ENCODE measurements around the gene DPYSL5. TPM values are rescaled to one million over a fixed set of nuclear protein-coding genes. Genes with fewer than 3 reads are reported as not detected.

DPYSL5 gene
- polyA plus RNA-seq, 3 donors = 0.01 to 0.06 TPM; not detected in 1

GRCh38 chr2:26940001-26940400, 92.1 kb downstream of the DPYSL5 start:
- H3K27ac ChIP-seq (ENCODE audit: low read depth, low read length) = no peak overlapping the region
- WGBS, 3 donors = 90 to 93% (median 90%) methylated on average over 9 of the region's 9 CpGs

- H3K27ac ChIP-seq (ENCODE audit: low read depth, low read length) = no peak overlapping the region
- WGBS, 3 donors = 74 to 88% (median 83%) methylated on average over 3 of the region's 3 CpGs
These were observed 93.6 kb downstream of the DPYSL5 start for GRCh38 chr2:26941486-26941885.

- 26 to 33% (median 28%) methylated on average over 28 of the region's 28 CpGs for WGBS, 3 donors
- no peak overlapping the region for H3K27ac ChIP-seq (ENCODE audit: low read depth, low read length)
These were observed 94.8 kb downstream of the DPYSL5 start for GRCh38 chr2:26942543-26943295.

GRCh38 chr2:26945991-26946750, 98.2 kb downstream of the DPYSL5 start:
- H3K27ac ChIP-seq (ENCODE audit: low read depth, low read length) = no peak overlapping the region
- WGBS, 3 donors = 87 to 89% (median 89%) methylated on average over 11 to 12 of the region's 12 CpGs

- no peak overlapping the region for H3K27ac ChIP-seq (ENCODE audit: low read depth, low read length)
- 54 to 65% (median 58%) methylated on average over 34 of the region's 34 CpGs for WGBS, 3 donors
These were observed 99.2 kb downstream of the DPYSL5 start for GRCh38 chr2:26946841-26947784.

- H3K27ac ChIP-seq (ENCODE audit: low read depth, low read length) = no peak overlapping the region
- WGBS, 3 donors = 85 to 96% (median 85%) methylated on average over 3 of the region's 3 CpGs
These were observed 100.9 kb downstream of the DPYSL5 start for GRCh38 chr2:26948800-26949199.

- WGBS, 3 donors = 75 to 80% (median 75%) methylated on average over 5 of the region's 5 CpGs
These were observed 102.3 kb downstream of the DPYSL5 start for GRCh38 chr2:26950246-26950645.

GRCh38 chr2:26951236-26951635, 103.3 kb downstream of the DPYSL5 start:
- no peak overlapping the region for H3K27ac ChIP-seq (ENCODE audit: low read depth, low read length)
- 73 to 85% (median 73%) methylated on average over 3 of the region's 3 CpGs for WGBS, 3 donors

More at GRCh38 chr2:26950246-26950645, 102.3 kb downstream of the DPYSL5 start:
- no peak overlapping the region for H3K27ac ChIP-seq (ENCODE audit: low read depth, low read length)

- no peak overlapping the region for H3K27ac ChIP-seq (ENCODE audit: low read depth, low read length)
- WGBS, 3 donors = 68 to 73% (median 72%) methylated on average over 4 of the region's 4 CpGs
These were observed 104.4 kb downstream of the DPYSL5 start for GRCh38 chr2:26952374-26952773.

- no peak overlapping the region for H3K27ac ChIP-seq (ENCODE audit: low read depth, low read length)
- WGBS, 3 donors = 91 to 93% (median 92%) methylated on average over 4 of the region's 4 CpGs
These were observed 106.2 kb downstream of the DPYSL5 start for GRCh38 chr2:26954135-26954534.

GRCh38 chr2:26957041-26957440, 109.1 kb downstream of the DPYSL5 start:
- H3K27ac ChIP-seq (ENCODE audit: low read depth, low read length) = no peak overlapping the region
- WGBS, 3 donors = 57 to 69% (median 68%) methylated on average over 3 of the region's 3 CpGs

- WGBS, 3 donors = 71 to 79% (median 71%) methylated on average over 3 of the region's 3 CpGs
- H3K27ac ChIP-seq (ENCODE audit: low read depth, low read length) = no peak overlapping the region
These were observed 109.6 kb downstream of the DPYSL5 start for GRCh38 chr2:26957534-26957933.

- no peak overlapping the region for H3K27ac ChIP-seq (ENCODE audit: low read depth, low read length)
- WGBS, 3 donors = 77 to 80% (median 77%) methylated on average over 2 of the region's 2 CpGs
These were observed 111.4 kb downstream of the DPYSL5 start for GRCh38 chr2:26959331-26959730.

GRCh38 chr2:26964446-26965130, 116.7 kb downstream of the DPYSL5 start:
- H3K27ac ChIP-seq (ENCODE audit: low read depth, low read length) = no peak overlapping the region
- 62 to 71% (median 68%) methylated on average over 3 of the region's 3 CpGs for WGBS, 3 donors

- no peak overlapping the region for H3K27ac ChIP-seq (ENCODE audit: low read depth, low read length)
- WGBS, 3 donors = 68 to 77% (median 70%) methylated on average over 3 of the region's 3 CpGs
These were observed 120.1 kb downstream of the DPYSL5 start for GRCh38 chr2:26968001-26968400.

- 63 to 70% (median 64%) methylated on average over 10 of the region's 10 CpGs for WGBS, 3 donors
- H3K27ac ChIP-seq (ENCODE audit: low read depth, low read length) = no peak overlapping the region
These were observed 121.3 kb downstream of the DPYSL5 start for GRCh38 chr2:26969077-26969844.

GRCh38 chr2:26970244-26970927, 122.5 kb downstream of the DPYSL5 start, which contains the start of gene MAPRE3:
MAPRE3 (plus strand) TSS chr2:26970637; CDS start chr2:27022219, 51,582 bp downstream.
- no peak within 1 kb of the TSS for H3K27ac ChIP-seq (ENCODE audit: low read depth, low read length)
- WGBS, 3 donors = 0 to 1% (median 1%) methylated on average over 45 to 69 of the region's 69 CpGs
